OCI-LY7 (cell line): ENCODE measurements around the gene ANO2. TPM values are rescaled to one million over a fixed set of nuclear protein-coding genes. Genes with fewer than 3 reads are reported as not detected.

Source experiments
- BruUV-seq: library from RNA; stranded (reverse); fragments of 400-500 nt; replicated peaks from 2 replicates; lab custom pipeline; 2021; lab: Mats Ljungman, UMichigan
- CTCF ChIA-PET: fragments of 300-600 bp; sonication (Branson Sonifier 250); formaldehyde crosslinking; loops from one replicate; lab custom pipeline; 2022; ENCODE audit warnings: antibody characterized with exemption; ENCODE audit not compliant: unreplicated experiment; lab: Charles Lee
- POLR2A ChIA-PET: fragments of 300-600 bp; sonication (Branson Sonifier 250); formaldehyde crosslinking; loops from one replicate; lab custom pipeline; 2022; ENCODE audit warnings: antibody characterized with exemption; lab: Charles Lee
- DNase-seq: peaks from one replicate; pipeline ENCODE4 v3.0.0-alpha.2; 2015; ENCODE audit warnings: low spot score
- H2AFZ ChIP-seq: fragments of 200-600 bp; sonication (generic), shearing (Covaris generic); 2 replicates; pipeline ENCODE4 v1.6.1; 2014; ENCODE audit warnings: mild to moderate bottlenecking, antibody characterized with exemption, low read length, moderate library complexity
- H3K27ac ChIP-seq: fragments of 200-600 bp; sonication (generic); 2 replicates; pipeline ENCODE4 v1.5.1; 2014; ENCODE audit warnings: mixed run types, low read depth, mild to moderate bottlenecking, moderate library complexity, low read length, inconsistent platforms; ENCODE audit not compliant: poor library complexity, severe bottlenecking
- H3K36me3 ChIP-seq: fragments of 200-600 bp; sonication (generic); 2 replicates; pipeline ENCODE4 v1.6.1; 2014; ENCODE audit warnings: mild to moderate bottlenecking, antibody characterized with exemption, low read length, moderate library complexity, mixed read lengths; ENCODE audit not compliant: insufficient read depth
- H3K4me1 ChIP-seq: fragments of 200-600 bp; sonication (generic); 2 replicates; pipeline ENCODE4 v1.5.1; 2014; ENCODE audit warnings: mild to moderate bottlenecking, low read length; ENCODE audit not compliant: insufficient read depth, poor library complexity, severe bottlenecking
- H3K4me2 ChIP-seq: fragments of 200-600 bp; sonication (generic); 2 replicates; pipeline ENCODE4 v1.6.1; 2014; ENCODE audit warnings: mild to moderate bottlenecking, low read length
- H3K4me3 ChIP-seq: fragments of 200-600 bp; sonication (generic); 2 replicates; pipeline ENCODE4 v1.5.1; 2014; ENCODE audit warnings: mild to moderate bottlenecking, low read depth, low read length; ENCODE audit not compliant: poor library complexity, severe bottlenecking
- H3K79me2 ChIP-seq: fragments of 200-600 bp; sonication (generic); 2 replicates; pipeline ENCODE4 v1.6.1; 2016; ENCODE audit warnings: low read depth, mild to moderate bottlenecking, low read length, moderate library complexity, mixed read lengths; ENCODE audit not compliant: insufficient read depth
- H3K9me2 ChIP-seq: fragments of 200-600 bp; sonication (generic); 2 replicates; pipeline ENCODE4 v1.6.1; 2016; ENCODE audit warnings: mild to moderate bottlenecking, low read length, mixed read lengths; ENCODE audit not compliant: insufficient read depth
- H3K9me3 ChIP-seq: fragments of 200-600 bp; sonication (generic); 2 replicates; pipeline ENCODE4 v1.6.1; 2014; ENCODE audit warnings: mild to moderate bottlenecking, mixed run types, low read length, mixed read lengths
- H4K20me1 ChIP-seq: fragments of 200-600 bp; sonication (generic); 2 replicates; pipeline ENCODE4 v1.6.1; 2014; ENCODE audit warnings: mild to moderate bottlenecking, antibody characterized with exemption, low read length, moderate library complexity, mixed read lengths; ENCODE audit not compliant: insufficient read depth
- EZH2phosphoT487 ChIP-seq: fragments of 200-600 bp; sonication (generic); IDR thresholded peaks from 2 replicates; pipeline ENCODE4 v1.6.1; 2018; ENCODE audit warnings: low read depth, borderline replicate concordance, mild to moderate bottlenecking, mixed run types, antibody characterized with exemption, low read length, moderate library complexity, mixed read lengths
- intact Hi-C: fragments of 100-400 bp; cut with micrococcal nuclease; formaldehyde crosslinking; loops from one replicate; pipeline ENCODE4 v1.10.0; 2022; ENCODE audit not compliant: unreplicated experiment
- total RNA-seq, 2 experiments: library from RNA; depleted of rRNA in 1 of 2; stranded (reverse); fragments of >200 nt in 1 of 2; shearing (Covaris generic) in 1 of 2; gene quantifications; 2 replicates each; pipeline ENCODE4 v1.2.3, GENCODE V29; 2014 to 2022
- TF ChIP-seq, protein P1 (sequence below): fragments of 200-600 bp; sonication (generic); conservative IDR thresholded peaks from 2 replicates; pipeline ENCODE4 v1.5.1; 2014; ENCODE audit warnings: mild to moderate bottlenecking, antibody characterized with exemption, low read length, moderate library complexity, mixed read lengths

The ANO2 gene
- total RNA-seq, 2 experiments from 2014 or later = not detected

- Histone ChIP-seq H3K9me2 (no peaks in the 10 kb centered on the region), H3K4me2 (no peak overlapping the region), H3K4me1 (no peaks in the 10 kb centered on the region), H3K36me3 (no peaks in the 10 kb centered on the region), H2AFZ (no peak overlapping the region), H3K27ac (no peak overlapping the region), H3K4me3 (no peak overlapping the region), H3K9me3 (no peaks in the 10 kb centered on the region), H4K20me1 (no peaks in the 10 kb centered on the region), H3K79me2 (no peaks in the 10 kb centered on the region)
- DNase-seq = no peak
- TF ChIP-seq, protein P1, sequence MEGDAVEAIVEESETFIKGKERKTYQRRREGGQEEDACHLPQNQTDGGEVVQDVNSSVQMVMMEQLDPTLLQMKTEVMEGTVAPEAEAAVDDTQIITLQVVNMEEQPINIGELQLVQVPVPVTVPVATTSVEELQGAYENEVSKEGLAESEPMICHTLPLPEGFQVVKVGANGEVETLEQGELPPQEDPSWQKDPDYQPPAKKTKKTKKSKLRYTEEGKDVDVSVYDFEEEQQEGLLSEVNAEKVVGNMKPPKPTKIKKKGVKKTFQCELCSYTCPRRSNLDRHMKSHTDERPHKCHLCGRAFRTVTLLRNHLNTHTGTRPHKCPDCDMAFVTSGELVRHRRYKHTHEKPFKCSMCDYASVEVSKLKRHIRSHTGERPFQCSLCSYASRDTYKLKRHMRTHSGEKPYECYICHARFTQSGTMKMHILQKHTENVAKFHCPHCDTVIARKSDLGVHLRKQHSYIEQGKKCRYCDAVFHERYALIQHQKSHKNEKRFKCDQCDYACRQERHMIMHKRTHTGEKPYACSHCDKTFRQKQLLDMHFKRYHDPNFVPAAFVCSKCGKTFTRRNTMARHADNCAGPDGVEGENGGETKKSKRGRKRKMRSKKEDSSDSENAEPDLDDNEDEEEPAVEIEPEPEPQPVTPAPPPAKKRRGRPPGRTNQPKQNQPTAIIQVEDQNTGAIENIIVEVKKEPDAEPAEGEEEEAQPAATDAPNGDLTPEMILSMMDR = no peak
- no peak for TF ChIP-seq EZH2phosphoT487
- CTCF ChIA-PET = no interaction called here
- POLR2A ChIA-PET = no interaction called here
- no TSS peak for BruUV-seq
- intact Hi-C loops = no loop called here
These were observed 80.8 kb downstream of the ANO2 start for GRCh38 chr12:5864301-5864700.

DNA sequence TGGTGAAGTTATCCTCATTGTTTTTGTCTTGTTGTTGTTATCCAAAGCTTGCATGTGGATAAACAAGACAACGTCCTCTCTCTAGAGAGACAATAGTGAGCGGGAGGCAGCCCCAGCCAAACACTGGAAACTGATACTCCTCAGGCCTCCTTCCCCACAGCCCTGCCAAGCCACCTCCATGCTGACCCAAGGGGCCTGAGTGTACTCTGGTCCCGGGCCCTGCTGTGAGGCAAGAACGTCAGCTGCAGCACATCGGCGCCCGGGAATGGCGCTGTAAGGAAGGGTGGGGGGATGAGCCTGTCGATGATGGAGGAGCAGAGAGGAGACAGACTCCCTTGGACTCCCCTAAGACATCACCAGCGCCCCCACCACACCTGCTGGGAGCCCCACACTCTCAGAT, 83.6 kb downstream of the ANO2 start:
- Histone ChIP-seq H3K4me1 (no peaks in the 10 kb centered on the region), H3K79me2 (no peaks in the 10 kb centered on the region), H3K4me3 (no peak overlapping the region), H4K20me1 (no peaks in the 10 kb centered on the region), H3K27ac (no peak overlapping the region), H3K9me2 (no peaks in the 10 kb centered on the region), H2AFZ (no peak overlapping the region), H3K36me3 (no peaks in the 10 kb centered on the region), H3K9me3 (no peaks in the 10 kb centered on the region), H3K4me2 (no peak overlapping the region)
- intact Hi-C loops = no loop called here
- no peak for DNase-seq
- ChIA-PET POLR2A (no interaction called here), CTCF (no interaction called here)
- no peak for TF ChIP-seq EZH2phosphoT487
- TF ChIP-seq, protein P1 = no peak
- BruUV-seq = no TSS peak

- no TSS peak for BruUV-seq
- H3K4me1 ChIP-seq = no peaks in the 10 kb centered on the region
- TF ChIP-seq, protein P1 = no peak
- no peak for TF ChIP-seq EZH2phosphoT487
These were observed 88.4 kb downstream of the ANO2 start for GRCh38 chr12:5856692-5857091.

More at GRCh38 chr12:5856692-5857091, 88.4 kb downstream of the ANO2 start:
- intact Hi-C loops = no loop called here
- H3K27ac ChIP-seq = no peak overlapping the region
- DNase-seq = no peak
- POLR2A ChIA-PET = no interaction called here
- no peaks in the 10 kb centered on the region for H3K36me3 ChIP-seq
- no peaks in the 10 kb centered on the region for H3K9me3 ChIP-seq
- CTCF ChIA-PET = no interaction called here
- no peaks in the 10 kb centered on the region for H3K79me2 ChIP-seq
- H2AFZ ChIP-seq = no peak overlapping the region
- H3K4me3 ChIP-seq = no peak overlapping the region
- H3K4me2 ChIP-seq = no peak overlapping the region
- no peaks in the 10 kb centered on the region for H4K20me1 ChIP-seq
- H3K9me2 ChIP-seq = no peaks in the 10 kb centered on the region
